Stimulated activated CD4-positive, alpha-beta T cell treated with anti-CD3 and anti-CD28 coated beads, Interleukin-12 subunit alpha, Interleukin-12 subunit beta, amount 100 ng/mL, for 24 hours (primary cell): ENCODE measurements around the gene PIGO.

Experiments
- DNase-seq, 2 experiments: peaks; one replicate each; pipeline ENCODE4 v3.0.0-alpha.2; 2020; ENCODE audit warnings: low read depth in 2 of 2

Gene PIGO

GRCh38 chr9:35071814-35072460, 24.5 kb downstream of the PIGO start:
- peak; percentile 59 to 63 for DNase-seq

- no peak for DNase-seq
These were observed 25.3 kb downstream of the PIGO start for GRCh38 chr9:35070823-35071813.

- DNase-seq, result no peak
These were observed 27.4 kb downstream of the PIGO start for GRCh38 chr9:35069020-35069419.

DNA sequence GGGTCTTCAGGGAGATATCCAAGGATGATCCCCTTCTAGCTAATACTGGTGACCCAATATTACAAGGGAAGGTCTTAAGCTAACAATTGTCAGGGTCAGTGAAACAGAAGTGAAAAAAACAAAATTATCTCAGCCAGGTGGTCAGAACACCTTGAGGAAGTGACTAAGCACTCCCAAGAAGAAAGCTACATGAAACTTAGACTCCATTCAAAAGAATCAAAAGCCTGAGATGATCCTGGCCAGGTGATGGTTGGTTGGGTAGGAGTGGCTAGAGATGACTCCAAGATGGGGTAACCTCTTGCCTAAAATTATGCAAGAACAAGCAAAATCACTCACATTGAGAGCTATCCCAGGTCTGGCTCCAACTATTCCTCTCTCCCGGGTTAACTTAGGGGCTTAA, 29.3 kb downstream of the PIGO start:
- no peak for DNase-seq

DNA sequence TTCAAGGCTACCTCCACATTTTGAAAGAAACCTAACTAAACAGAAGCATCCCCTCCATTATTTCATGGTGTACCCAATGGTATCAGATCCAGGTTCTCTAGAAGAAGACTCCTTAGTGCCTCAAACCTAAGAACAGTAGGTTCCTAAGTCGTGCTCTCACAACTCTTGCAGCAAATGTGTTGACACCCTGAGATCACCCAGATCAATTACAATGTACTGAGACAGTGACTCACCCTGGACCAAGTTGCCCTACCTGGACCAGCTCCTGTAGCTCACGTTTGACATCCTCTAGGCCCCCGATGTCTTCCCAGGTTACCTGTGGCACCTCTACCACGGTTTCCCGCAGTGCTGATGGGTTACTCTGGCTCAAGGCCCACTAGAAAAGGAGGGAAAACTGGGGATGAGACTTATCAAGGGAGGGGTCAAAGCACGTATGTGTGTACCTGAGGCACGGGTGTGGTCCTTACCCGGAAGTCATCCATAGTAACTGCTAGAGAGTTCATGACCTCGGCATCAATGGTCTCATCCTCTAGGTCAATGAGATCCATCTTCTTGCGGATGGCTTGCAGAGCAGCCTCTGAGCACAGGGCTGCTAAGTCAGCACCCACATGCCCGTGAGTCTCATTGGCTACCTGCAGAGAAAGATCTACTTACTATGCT, 35.7 kb downstream of the PIGO start:
- DNase-seq, result no peak

- DNase-seq, result no peak
These were observed 37.0 kb downstream of the PIGO start for GRCh38 chr9:35059438-35059837.

GRCh38 chr9:35057271-35057620, 39.1 kb downstream of the PIGO start:
- no peak for DNase-seq

DNA sequence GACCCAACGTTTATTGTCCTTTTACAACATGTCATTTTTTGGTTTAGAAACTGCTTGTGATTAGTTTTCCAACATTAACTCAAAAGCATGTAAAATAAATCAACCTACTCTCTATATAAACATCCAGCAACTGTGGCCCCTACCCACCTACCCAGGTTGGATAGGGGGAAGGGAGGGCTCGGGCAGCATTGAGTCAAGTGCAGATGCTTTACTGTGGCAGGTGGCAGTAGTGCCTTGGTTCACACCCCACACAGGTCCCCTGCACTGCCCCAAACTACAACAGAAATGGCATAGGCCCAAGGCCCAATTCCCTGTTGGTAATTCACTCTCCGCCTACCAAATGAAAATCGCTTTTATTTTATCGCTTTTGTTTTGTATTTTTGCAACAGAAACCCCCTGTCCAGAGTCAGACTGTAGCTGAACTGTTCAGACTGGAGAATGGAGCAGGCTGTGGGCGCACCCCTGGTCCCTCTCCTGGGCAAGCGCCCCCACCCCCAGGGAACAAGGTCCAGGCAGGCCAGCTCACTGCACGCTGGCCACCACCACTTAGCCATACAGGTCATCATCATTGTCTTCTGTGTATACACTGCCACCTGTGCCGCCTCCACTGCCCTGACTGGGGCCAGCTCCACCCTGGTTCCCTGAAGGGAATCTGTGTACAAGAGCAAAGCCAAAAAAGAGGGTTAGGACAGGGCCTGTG, 39.7 kb downstream of the PIGO start:
- DNase-seq, result no peak

DNA sequence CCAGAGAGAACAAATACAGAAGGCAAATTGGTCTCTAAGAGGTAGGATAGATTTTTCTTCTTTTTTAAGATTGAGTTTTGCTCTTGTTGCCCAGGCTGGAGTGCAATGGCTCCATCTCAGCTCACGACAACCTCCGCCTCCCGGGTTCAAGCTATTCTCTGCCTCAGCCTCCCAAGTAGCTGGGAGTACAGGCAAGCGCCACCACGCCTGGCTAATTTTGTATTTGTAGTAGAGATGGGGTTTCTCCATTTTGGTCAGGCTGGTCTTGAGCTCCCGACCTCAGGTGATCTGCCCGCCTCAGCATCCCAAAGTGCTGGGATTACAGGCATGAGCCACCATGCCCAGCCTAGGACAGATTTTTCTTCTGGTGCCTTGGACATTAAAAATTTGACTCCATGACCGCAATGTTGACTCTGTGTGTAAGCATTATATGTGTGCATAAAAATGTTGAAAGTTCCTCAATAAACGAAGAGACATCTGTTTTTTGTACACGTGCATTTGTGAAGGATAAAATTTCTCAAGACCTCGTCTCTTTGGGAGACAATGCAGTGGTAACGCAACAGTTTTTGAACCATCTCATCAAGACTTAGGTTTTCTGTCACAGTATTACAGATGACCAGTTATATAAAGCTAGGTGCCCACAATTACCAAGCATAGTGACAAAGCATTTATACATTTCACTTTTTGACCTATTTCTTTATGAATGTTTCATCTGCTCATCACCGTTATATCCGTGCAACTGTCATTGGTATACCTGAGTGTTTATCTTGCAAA, 41.3 kb downstream of the PIGO start:
- DNase-seq, result no peak

- DNase-seq, result no peak
These were observed 42.1 kb downstream of the PIGO start for GRCh38 chr9:35054185-35054835.

- DNase-seq, result peak in 1 of 2 experiments; percentile 38
These were observed 45.1 kb downstream of the PIGO start for GRCh38 chr9:35051069-35051967.

DNA sequence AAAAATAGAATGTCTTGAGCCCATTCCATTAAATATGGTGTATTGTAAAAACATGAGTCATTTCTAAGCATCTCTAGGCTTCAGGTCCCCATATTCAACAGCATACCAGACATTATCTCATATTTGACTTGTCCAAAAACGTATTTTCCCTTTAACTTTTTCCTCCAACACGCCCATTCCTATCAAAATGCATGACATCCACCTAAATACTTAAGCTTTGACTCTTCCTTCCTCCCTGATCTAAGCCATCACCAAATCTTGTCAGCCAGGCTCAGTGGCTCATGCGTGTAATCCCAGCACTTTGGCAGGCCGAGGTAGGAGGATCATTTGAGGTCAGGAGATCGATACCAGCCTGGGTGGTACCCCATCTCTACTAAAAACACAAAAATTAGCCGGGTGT, 47.9 kb downstream of the PIGO start:
- no peak for DNase-seq

GRCh38 chr9:35044071-35044470, 52.3 kb downstream of the PIGO start:
- no peak for DNase-seq

DNA sequence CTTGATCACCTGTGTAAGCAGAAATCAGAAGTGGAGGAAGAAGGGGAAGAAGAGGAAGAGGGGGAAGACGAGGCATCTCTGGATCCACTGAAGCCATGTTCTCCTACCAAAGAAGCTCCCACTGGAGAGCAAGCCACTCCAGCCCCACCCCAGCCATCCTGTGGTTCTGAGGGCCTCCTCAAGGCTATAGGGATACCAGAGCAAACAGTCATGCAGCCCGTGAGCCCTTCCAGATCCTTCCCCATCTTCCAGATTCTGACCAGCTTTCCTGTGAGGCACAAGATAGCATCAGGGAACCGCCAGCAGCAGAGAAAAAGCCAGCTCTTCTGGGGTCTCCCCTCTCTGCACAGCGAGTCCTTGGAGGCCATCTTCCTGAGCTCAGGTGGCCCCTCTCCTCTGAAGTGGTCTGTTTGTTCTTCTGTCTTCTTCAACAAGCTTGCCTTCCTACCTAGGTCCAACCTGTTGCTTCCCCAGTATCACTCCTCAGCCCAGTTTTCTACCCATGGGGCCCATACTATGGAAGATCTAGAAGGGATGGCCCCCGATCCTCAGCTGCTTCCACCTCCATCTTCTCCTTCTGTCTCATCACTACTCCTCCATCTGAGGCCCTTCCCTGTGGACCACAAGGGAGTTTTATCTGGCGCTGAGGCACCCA, 53.4 kb downstream of the PIGO start:
- DNase-seq, result no peak

GRCh38 chr9:35042081-35042604, 54.2 kb downstream of the PIGO start:
- no peak for DNase-seq
